Ovary (tissue), 3 donors: Measurements from ENCODE around the gene CAVIN1.

Experiments used
- POLR2A ChIP-seq: fragments of 450-650 bp; IDR thresholded peaks from one replicate; pipeline ENCODE4 v1.6.1; 2017; ENCODE audit warnings: antibody characterized with exemption, mild to moderate bottlenecking, moderate library complexity
- TF ChIP-seq, protein P1 (sequence below), 3 donors: fragments of 450-650 bp in 2 of 3; fragments of 200-600 bp in 1 of 3; IDR thresholded peaks; one replicate each; pipeline versions ENCODE4 v1.5.1 to v1.8.0; 2016 to 2022; ENCODE audit warnings: antibody characterized with exemption in 3 of 3, mild to moderate bottlenecking in 1 of 3
- donor health status: DM: no; HTN: no; CAD: no.

DNA sequence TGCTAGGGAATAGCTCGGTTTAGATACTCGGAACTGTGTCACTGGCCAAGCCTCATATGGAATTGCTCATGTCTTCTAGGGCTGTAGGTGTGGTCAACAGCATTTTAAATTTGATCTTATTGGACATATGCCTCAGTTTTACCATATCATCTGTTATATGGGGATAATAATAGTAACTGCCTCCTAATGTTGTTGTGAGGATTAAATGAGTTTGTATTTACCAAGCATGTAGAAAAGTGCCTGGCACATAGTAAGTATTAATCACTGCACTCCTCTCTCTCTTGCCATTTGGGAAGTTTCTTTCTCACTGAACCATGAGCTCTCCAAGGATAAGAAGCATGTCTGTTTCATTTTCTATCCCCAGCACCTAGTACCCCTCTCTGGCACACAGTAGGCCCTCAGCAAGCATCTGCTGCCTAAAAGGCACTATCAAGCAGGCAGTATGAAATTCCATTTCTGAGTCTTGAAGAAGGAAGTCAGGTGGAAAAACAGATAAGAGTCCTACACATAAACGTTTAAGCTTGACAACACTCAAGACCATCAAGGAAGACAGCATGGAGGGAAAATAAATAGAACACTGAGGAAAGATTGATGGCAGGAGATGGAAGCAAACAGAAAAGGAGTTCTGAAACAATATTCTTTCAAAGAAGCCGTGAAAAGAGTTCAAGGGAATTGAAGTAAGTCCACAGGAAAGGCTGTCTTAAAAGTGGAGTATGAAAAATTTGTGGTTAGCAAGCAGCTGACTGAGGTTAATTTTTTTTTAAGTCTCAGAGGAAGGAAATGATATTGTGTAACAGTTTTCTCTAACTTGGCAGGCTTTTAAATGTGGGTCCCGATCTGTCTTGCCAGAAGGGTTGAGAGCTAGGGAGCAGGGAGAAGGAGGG is 33.4 kb upstream of the CAVIN1 start:
- TF ChIP-seq, protein P1, sequence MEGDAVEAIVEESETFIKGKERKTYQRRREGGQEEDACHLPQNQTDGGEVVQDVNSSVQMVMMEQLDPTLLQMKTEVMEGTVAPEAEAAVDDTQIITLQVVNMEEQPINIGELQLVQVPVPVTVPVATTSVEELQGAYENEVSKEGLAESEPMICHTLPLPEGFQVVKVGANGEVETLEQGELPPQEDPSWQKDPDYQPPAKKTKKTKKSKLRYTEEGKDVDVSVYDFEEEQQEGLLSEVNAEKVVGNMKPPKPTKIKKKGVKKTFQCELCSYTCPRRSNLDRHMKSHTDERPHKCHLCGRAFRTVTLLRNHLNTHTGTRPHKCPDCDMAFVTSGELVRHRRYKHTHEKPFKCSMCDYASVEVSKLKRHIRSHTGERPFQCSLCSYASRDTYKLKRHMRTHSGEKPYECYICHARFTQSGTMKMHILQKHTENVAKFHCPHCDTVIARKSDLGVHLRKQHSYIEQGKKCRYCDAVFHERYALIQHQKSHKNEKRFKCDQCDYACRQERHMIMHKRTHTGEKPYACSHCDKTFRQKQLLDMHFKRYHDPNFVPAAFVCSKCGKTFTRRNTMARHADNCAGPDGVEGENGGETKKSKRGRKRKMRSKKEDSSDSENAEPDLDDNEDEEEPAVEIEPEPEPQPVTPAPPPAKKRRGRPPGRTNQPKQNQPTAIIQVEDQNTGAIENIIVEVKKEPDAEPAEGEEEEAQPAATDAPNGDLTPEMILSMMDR (IDR thresholded peaks at IDR 0.05): no peak
- TF ChIP-seq POLR2A: no peak
